Mesothelial cell of epicardium (in vitro differentiated cells): ENCODE data around the gene TMEM154. TPM values are rescaled to one million over a fixed set of nuclear protein-coding genes. Genes with fewer than 3 reads are reported as not detected.

Source experiments
- DNase-seq, 2 experiments: peaks; one replicate each; pipeline ENCODE4 v3.0.0; 2021; ENCODE audit warnings: low spot score in 2 of 2; ENCODE audit not compliant: unreplicated experiment in 2 of 2
- H3K27ac Mint-ChIP-seq: 2 replicates; pipeline ENCODE4 v1.8.0; 2021; ENCODE audit warnings: mixed read lengths
- H3K27me3 Mint-ChIP-seq: 2 replicates; pipeline ENCODE4 v1.8.0; 2021; ENCODE audit warnings: low read depth, mixed read lengths
- H3K36me3 Mint-ChIP-seq: 2 replicates; pipeline ENCODE4 v1.8.0; 2021; ENCODE audit warnings: mixed read lengths
- H3K4me1 Mint-ChIP-seq: 2 replicates; pipeline ENCODE4 v1.8.0; 2021; ENCODE audit warnings: mixed read lengths
- H3K4me3 Mint-ChIP-seq: 2 replicates; pipeline ENCODE4 v1.8.0; 2021; ENCODE audit warnings: mild to moderate bottlenecking, moderate library complexity, mixed read lengths
- H3K9me3 Mint-ChIP-seq: 2 replicates; pipeline ENCODE4 v1.8.0; 2021; ENCODE audit warnings: mixed read lengths
- total RNA-seq: library from RNA; stranded (reverse); gene quantifications from 3 replicates; pipeline ENCODE4 v1.2.1, GENCODE V29; 2021
- TF ChIP-seq, protein P1 (sequence below): fragments of 200-600 bp; sonication (generic); IDR thresholded peaks from one replicate; pipeline ENCODE4 v1.5.0; 2021; ENCODE audit warnings: antibody characterized with exemption; ENCODE audit not compliant: unreplicated experiment

Gene TMEM154
- total RNA-seq, 1 donor from 2014 or later, result 0.98 TPM

DNA sequence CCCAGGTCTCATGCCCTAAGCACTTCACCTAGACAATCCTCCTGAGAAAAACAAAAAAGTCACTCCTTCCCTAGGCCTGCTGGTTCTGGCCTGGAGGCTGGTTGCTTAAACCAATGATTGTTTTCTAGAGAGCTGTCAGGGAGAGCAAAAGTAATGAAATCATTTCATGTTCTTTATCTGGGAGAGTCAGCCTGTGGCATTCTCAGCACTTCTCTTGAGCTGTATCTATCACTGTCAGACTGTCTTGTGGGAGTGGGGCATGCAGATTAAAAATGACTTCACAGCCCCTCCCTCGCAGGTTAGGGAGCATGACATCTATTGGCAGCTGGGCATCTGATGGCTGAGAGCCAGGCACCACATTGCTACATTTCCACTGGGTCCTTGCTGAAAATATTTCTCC lies 20.4 kb upstream of the TMEM154 start:
- DNase-seq, result no peak
- Mint-ChIP-seq H3K27me3 (peaks cover 6% of the 10 kb centered on the region), H3K36me3 (peaks cover 1% of the 10 kb centered on the region), H3K27ac (no peak overlapping the region), H3K4me3 (no peak overlapping the region), H3K9me3 (peaks cover 6% of the 10 kb centered on the region), H3K4me1 (peaks cover 18% of the 10 kb centered on the region)
- TF ChIP-seq, protein P1, sequence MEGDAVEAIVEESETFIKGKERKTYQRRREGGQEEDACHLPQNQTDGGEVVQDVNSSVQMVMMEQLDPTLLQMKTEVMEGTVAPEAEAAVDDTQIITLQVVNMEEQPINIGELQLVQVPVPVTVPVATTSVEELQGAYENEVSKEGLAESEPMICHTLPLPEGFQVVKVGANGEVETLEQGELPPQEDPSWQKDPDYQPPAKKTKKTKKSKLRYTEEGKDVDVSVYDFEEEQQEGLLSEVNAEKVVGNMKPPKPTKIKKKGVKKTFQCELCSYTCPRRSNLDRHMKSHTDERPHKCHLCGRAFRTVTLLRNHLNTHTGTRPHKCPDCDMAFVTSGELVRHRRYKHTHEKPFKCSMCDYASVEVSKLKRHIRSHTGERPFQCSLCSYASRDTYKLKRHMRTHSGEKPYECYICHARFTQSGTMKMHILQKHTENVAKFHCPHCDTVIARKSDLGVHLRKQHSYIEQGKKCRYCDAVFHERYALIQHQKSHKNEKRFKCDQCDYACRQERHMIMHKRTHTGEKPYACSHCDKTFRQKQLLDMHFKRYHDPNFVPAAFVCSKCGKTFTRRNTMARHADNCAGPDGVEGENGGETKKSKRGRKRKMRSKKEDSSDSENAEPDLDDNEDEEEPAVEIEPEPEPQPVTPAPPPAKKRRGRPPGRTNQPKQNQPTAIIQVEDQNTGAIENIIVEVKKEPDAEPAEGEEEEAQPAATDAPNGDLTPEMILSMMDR, result no peak

DNA sequence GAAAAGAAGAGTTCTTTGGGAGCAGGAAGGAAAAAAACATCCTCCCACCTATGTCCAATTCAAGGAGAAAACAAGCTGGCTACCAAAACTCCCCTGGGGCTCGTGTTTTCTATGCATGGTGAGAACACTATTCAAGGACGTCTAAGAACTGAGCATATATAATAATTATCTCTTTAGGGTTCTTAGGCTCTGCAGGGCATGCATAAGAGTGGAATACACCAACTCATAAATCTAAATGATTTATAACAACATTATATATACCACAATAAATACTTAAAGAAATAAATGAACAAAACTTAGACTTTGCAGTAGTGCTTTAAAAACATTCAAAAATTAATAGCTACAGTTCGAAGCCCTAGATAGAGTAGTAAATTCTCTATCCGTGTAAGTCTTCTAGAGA lies 19.5 kb upstream of the TMEM154 start:
- TF ChIP-seq, protein P1, result no peak
- Mint-ChIP-seq H3K4me1 (peaks cover 18% of the 10 kb centered on the region), H3K9me3 (peaks cover 6% of the 10 kb centered on the region), H3K4me3 (no peak overlapping the region), H3K27ac (no peak overlapping the region), H3K36me3 (peaks cover 1% of the 10 kb centered on the region), H3K27me3 (peaks cover 6% of the 10 kb centered on the region)
- no peak for DNase-seq

DNA sequence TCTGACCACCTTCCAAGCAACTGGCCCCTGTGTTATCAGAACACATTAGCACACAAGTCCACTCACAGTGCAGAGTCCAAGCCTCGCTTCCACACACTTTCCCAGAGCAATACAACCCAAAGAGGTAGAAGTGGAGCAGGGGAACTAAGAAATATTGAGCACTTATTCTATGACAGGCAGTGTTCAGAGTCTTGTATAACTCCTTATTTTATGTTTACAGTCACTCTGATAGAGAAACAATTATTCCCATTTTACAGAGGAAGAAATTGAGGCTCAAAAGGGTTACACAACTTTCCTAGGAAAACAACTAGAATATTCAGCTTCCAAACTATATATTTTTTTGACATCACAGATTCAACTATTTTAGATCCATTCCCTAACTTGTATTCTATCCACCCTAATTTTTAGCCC lies 18.3 kb upstream of the TMEM154 start:
- TF ChIP-seq, protein P1, result no peak
- H3K4me1 Mint-ChIP-seq, result peaks cover 18% of the 10 kb centered on the region
- DNase-seq, result no peak
- no peak overlapping the region for H3K4me3 Mint-ChIP-seq
- H3K27me3 Mint-ChIP-seq, result peaks cover 6% of the 10 kb centered on the region
- peaks cover under 1% of the 10 kb centered on the region for H3K9me3 Mint-ChIP-seq
- no peak overlapping the region for H3K27ac Mint-ChIP-seq
- no peaks in the 10 kb centered on the region for H3K36me3 Mint-ChIP-seq

DNA sequence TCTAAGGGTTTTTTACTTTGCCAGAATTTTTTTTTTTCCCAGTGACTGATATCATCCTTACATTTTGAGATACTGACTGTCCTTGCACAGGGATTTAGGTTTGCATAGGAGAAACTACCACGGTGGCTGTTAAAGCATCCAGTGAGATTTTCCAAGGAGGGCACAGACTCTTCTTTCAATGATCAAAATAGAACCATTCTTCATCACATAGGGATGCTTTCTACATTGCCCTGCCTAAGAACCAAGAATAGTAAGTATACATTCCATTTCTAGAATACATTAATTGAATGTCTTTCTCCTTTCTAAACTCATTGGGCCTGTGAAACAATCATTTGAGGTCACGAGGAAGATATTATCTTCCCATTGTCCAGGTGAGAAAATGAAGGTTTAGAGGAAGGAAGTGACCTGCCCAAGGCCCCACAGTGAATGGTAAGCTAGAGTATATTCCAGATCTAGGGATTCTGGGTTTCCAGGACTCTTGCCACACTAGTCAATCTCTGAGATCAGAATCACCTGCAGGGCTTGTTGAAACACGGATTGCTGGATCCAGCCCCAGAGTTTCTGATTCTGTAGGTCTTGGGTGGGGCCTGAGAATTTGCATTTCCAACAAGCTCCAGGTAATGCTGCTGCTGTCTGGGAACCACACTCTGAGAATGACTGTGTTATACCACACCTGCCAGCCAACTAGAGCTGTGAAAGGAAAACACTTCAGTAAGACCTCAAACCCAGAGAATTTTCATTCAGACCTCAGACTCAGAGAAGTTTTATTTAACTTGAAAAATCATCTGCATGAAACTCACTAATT lies 17.7 kb upstream of the TMEM154 start:
- peaks cover 18% of the 10 kb centered on the region for H3K4me1 Mint-ChIP-seq
- H3K27me3 Mint-ChIP-seq, result peaks cover 6% of the 10 kb centered on the region
- H3K36me3 Mint-ChIP-seq, result no peaks in the 10 kb centered on the region
- TF ChIP-seq, protein P1, result no peak
- H3K27ac Mint-ChIP-seq, result no peak overlapping the region
- no peaks in the 10 kb centered on the region for H3K9me3 Mint-ChIP-seq
- H3K4me3 Mint-ChIP-seq, result no peak overlapping the region
- DNase-seq, result no peak

DNA sequence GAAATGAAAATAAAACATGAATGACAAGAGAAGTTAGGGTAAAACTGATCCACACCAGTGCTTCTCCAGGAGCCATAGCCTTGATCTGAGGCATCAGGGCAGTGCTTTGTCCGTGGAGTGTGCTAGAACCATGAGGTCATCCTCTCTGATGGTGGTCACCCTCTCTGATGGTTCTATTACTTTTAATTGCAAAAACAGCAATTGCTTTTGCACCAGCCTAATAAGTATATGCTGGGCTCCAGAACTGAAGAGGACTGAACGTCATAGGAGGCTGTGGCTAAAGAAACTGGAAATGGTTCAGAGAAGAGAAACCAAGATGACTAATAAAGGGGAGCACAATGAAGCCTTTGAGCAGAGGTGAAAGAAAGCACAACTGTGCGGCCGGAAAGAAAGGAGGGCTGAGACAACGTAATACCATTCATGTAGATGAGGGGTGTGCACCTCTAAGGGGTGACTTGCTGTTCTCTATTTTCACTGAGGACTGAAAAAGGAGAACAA lies 17.0 kb upstream of the TMEM154 start:
- H3K36me3 Mint-ChIP-seq, result no peaks in the 10 kb centered on the region
- no peak overlapping the region for H3K27ac Mint-ChIP-seq
- TF ChIP-seq, protein P1, result no peak
- H3K27me3 Mint-ChIP-seq, result peaks cover 6% of the 10 kb centered on the region
- no peaks in the 10 kb centered on the region for H3K9me3 Mint-ChIP-seq
- DNase-seq, result no peak
- no peak overlapping the region for H3K4me3 Mint-ChIP-seq
- peaks cover 18% of the 10 kb centered on the region for H3K4me1 Mint-ChIP-seq
